ENCODE measurements around the gene CACNB4.
"Not testable (repeated sequence)": the region's sequence is repeated elsewhere in the genome, so short reads cannot be mapped to it uniquely, and the experiment has no call there.

Gene CACNB4

DNA sequence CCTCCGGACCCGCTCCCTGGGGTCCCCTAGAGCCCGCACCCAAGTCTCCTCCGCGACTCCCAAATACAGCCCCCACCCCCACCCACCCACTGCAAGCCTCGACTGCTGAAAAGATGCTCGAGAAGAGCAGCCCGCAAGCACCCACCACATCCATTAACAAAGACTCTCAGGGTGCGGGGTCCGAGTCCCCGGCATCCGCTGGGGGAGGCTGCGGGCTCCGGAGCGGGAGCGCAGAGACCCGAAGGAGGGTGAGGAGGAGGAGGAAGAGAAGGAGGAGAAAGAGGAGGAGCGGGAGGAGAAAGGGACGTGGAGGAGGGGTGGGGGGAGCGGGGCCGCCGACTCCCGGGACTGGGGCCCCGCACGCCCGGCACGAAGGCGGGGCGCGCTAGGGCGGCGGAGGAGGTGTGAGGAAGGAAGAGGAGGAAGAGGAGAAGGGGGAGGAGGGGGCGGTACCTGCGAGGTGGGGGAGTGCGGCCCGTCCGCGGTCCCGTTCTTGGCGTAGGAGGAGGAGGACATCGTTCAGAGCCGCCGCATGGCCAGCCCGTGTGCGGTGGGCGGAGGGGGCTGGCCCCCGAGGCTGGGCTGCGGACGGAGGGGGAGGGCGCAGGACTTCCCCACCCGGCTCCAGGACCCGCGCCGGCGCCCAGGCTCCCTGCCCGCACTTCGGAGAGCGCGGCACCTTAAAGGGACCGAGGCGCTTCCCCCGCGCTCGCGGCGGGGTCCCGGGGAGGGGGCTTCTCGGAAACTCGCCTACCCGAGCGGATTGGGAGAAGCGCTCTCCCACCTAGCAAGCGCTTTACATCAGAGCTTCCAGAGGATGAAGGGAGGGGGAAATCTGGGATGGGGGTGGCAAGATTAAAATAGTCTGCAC, at the start of gene CACNB4:
Gene CACNB4, minus strand, starts transcription at position 549 of the 871 bp plus-strand sequence.
- DNase-seq (ENCODE audit: low read depth) = no peak

DNA sequence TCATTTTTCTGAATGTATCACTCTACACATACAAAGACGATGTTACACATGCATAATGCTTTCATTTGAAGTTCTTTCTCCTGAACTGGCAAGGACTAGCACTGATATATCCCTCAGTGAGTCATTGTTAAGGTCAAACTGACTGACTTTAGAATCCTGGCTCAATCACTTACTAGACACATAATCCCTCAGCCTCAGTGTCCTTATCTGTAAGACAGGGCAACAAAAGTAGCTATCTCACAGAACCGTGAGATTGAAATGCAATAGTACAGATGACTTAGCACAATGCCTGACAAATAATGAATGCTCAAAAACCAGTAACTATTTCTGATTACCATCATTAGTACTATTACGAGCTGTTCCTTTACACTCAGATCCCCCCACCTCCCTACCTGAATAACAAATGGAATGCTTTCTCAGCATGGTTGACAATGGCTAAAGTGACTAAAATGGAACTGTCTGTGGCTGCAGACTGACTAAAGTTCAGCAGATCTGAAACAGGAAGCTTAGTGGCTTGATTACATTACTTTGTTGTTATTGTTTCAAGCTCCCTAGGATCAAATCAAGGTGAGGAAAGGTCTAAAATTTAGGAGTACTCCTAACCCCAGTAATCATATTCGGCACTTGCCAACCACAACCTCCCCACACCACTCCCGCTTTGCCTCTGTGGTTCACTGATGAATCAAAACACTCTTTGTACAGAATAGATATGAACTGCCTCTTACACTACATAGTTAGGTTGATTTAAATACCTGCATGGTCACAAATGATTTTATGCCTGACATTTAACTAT, 35.8 kb upstream of the CACNB4 start:
- no peak for DNase-seq (ENCODE audit: low read depth)

DNA sequence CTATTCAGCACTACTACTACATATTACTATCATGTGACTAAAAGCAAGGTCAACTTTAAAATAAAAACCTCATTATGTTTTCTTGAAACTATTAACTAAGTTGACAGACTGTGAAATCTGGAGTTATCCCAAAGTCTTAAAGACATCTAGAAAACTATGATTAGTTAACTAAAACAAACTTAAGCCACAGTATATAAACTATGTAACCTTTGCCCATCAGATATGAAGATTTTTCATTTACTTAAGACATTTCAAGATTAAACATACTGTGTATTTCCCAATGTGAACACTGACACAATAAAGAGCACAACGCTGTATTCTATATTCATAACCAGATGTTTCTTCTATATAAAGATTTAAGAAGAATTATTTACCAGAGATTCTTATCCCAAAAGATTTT, 33.5 kb upstream of the CACNB4 start:
- DNase-seq (ENCODE audit: low read depth) = no peak

DNA sequence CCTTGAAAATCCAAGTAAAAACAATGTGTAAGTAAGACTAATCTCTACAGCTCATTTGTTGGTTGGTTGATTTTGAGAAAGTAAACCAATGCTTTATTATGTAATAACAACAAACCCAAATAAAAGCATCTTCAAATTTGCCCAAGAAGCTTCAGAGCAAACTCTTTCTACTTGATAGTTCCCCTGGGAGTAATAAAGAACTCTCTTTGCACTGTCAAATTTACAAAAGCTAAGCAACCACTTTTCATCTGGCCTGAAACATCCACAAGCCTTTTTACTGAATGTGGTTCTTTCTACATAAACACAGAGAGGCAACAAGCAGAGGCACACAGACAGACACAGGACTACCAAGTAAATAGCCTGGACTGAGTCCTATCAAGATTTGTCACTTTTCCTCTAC, 28.8 kb upstream of the CACNB4 start:
- no peak for DNase-seq (ENCODE audit: low read depth)

DNA sequence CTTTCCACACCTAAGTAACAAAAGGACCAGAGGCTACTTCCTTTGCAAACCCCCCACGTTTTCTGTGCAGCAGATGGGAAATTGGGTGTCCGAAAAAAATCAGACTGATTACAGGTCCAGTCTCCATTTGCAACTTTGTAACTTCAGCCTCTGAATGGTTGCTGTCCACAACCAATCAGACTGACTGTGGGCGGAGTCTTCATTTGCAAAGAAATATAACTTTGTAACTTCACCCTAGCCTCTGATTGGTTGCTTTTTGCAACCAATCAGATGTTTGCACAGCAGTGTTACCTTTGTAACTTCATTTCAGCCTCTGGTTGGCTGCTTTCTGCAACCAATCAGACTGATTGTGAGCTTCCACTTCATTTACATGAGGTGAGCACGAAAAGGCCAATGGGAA, 27.8 kb upstream of the CACNB4 start:
- no peak for DNase-seq (ENCODE audit: low read depth)

DNA sequence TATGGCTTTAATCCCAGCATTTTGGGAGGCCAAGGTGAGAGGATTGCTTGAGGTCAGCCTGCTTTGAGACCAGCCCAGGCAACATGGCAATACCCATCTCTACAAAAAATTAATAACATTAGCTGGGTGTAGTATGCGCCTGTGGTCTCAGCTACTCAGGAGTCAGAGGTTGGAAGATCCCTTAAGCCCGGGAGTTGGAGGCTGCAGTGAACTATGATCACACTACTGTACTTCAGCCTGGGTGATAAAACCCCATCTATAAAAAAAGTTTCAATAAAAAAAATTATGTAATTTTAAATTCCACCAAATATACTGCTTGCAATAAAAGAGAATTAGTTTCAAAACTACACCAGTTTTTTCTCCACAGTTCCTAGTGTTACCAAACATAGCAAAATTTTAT, 23.3 kb upstream of the CACNB4 start:
- no peak for DNase-seq (ENCODE audit: low read depth)

DNA sequence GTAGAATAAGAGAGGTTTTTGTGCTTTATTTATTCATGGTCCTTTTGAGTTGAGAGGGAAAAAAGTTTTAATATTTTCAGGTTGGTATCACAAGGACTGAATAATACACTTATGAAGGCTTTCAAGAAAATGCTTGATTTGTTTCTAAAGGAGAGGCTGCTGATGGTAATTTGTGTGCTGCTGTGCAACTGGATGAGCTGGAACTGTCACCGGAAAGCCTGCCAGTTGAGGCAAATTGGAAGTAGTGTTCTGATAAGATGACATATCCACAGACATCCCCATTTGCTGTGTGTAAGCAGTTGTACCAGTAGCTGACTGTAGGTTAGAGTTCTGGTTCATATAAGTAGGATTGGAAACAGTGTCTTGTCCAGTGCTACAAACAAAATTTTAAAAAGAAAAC, 21.6 kb upstream of the CACNB4 start:
- no peak for DNase-seq (ENCODE audit: low read depth)

DNA sequence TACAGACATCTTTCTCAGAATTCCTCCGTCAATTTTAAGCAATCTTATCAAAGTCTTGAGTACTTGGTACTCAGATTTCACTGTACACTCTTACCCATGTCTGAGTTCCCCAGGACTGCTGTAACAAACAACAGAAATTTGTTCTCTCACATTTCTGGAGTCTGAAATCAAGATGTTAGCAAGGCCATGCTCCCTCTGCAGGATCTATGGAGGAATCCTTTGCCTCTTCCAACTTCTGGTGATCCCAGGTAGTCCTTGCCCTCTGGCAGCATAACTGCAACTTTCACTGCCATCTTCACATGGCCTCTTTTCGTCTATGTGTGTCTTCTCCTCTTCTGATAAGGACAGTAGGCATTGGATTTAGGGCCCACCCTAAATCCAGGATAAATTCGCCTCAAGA, 17.1 kb upstream of the CACNB4 start:
- no peak for DNase-seq (ENCODE audit: low read depth)

DNA sequence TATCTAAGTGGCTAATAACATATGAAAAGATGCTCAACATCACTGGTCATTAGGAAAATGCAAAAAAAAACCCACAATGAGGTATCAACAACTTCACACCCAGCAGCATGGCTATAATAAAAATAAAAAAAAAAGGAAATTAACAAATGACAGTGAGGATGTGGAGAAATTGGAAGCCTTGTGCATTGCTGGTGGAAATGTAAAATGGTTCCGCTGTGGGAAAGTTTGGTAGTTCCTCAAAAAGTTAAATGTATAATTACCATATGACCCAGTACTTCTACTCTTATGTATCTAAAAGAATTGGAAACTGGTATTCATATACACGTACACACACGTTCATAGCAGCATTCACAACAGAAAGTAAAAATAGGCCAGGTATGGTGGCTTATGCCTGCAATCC, 15.5 kb upstream of the CACNB4 start:
- DNase-seq (ENCODE audit: low read depth) = no peak

DNA sequence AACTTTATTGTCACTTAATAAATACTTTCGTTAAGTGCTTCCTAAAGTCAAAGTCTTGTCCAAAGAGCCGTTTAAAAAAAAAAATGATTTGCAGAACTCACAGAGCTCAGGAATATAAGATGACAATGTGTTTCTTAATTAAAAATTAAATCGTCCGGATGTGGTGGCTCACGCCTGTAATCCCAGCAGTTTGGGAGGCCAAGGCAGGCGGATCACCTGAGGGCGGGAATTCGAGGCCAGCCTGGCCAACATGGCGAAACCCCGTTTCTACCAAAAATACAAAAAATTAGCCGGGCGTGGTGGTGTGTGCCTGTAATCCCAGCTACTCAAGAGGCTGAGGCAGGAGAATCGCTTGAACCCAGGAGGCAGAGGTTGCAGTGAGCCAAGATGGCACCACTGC, 8.3 kb upstream of the CACNB4 start:
- not testable (repeated sequence) for DNase-seq (ENCODE audit: low read depth)

DNA sequence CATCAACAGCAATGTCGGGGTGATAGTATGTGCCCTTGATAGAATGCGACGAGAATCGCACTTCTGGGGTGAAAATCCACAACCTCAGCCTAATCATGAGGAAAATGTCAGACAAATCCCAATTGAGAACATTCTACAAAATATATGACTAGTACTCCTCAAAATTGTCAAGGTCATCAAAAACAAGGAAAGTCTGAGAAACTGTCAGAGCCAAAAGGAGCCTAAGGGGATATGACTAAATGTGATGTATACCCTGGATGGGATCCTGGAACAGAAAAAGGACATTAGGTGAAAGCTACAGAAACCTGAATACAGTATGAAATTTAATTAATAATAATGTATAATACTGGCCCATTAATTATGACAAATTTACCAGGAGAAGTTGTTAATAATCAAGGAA, 7.6 kb upstream of the CACNB4 start:
- DNase-seq (ENCODE audit: low read depth) = no peak

DNA sequence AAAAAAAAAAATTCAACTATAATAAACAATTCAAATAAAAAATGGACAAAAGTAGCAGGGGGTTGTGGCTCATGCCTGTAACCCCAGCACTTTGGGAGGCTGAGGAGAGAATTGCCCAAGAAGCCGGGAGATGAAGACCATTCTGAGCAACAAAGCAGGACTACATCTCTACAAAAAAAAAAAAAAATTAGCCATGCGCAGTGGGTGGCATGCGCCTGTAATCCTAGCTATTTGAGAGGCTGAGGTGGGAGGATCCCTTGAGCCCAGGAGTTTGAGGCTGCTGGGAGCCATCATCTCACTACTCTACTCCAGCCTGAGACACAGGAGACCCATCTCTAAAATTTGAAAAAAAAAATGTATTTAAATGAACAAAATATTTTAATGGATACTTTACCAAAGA, 4.4 kb upstream of the CACNB4 start:
- no peak for DNase-seq (ENCODE audit: low read depth)

DNA sequence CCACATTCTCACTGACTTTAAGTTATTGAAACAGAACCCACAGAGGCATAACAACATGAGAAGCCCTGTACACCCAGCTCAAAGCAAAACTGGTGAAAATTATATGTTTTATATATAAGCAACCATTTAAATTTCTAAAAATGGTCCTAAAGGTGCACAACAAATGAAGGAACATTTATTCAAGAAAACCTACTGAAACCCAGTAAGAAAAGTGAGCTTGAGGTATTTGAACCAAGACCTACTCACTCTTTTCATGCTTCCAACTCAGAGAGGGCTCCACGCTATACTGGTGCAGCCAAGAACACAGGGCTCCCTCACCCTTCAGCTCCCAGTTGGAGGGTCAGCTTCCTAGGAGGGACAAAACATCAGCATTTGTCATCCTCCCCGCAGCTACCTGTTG, 2.1 kb upstream of the CACNB4 start:
- DNase-seq (ENCODE audit: low read depth) = no peak

DNA sequence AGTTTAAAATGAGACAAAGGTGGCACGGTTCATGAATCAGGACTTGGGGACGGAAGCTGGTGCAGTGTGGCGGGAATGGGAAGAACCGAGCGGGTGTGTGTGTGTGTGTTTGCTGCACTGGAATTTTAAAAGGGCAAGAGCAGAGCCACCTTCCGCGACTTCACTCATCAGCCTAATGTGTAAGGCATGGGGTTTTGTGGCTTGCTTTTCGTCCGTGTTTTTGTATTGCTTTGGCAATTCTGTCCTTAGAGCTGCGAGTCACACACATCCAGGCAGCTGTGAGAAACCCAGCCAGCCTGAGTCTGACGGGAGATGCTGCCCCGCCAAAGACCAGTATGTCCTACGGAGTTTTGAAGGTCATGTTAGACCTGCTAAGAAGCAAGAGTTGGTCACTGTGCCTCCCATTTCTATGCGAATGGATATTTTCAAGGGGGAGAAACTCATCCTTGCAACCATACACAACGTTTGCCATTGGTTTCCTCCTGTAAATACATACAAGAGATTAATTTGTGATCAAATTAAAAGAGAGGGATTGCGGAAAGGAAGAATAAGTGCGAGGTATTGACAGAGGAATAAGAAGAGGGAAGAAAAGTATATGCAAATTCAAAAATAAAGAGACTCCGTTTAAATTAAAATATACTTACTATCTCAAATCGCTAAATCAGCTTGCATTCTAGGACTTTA, 665 bp upstream of the CACNB4 start:
- DNase-seq (ENCODE audit: low read depth) = no peak

DNA sequence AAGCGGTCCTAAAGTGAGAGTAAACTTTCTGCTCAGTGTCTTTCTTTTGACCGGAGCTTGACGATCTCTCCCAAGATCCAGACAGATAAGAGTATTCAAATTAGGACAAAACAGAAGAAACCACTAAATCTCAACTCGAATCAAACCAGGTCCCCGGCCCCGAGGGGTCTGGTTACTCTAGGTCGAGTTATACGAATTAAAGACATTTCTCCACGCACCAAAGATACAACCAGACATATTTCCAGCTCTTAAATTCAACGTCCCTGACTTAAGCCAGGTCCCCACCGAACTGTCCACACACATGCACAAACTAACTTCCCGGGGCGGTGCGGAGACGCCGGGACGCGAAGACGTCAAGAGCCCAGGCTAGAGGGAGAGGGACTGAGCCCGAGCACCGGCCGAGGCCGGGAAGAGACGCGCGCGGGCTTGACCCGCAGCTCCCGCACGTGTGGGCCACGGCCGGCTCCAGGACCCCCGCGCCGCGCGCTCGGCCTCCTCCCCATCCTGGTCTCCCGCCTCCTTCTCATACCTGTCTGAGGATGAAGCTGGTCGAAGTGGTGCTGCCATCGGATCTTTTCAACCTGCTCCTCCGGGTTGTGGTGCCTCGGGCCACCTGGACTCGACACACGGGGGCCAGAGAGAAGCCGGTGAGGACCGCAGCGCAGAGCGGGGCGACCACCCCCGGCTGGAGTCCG, 896 bp downstream of the CACNB4 start:
- no peak for DNase-seq (ENCODE audit: low read depth)

DNA sequence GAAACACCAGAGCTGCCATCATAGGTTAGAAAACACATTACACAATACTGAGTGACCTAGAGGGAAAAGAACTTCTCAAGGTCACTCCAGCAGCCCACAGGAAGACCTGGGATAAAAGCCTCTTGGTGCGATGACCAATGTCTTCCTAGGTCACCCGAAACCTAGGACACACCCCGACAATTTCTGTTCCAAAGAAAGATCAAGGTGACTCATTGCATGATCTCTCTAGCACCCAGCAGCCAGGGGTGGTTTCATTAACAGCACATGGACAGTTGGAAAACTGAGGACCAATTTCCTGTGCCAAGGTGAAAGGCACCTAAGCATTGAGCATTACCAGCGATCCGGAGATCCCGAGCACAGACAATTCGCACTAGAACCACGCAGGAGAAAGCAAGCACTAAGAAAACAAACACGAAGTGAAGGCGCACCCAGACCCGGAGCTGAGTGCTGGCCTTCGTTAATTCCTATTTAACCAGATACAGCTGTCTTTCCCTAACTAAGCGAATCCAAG, 1.5 kb downstream of the CACNB4 start:
- DNase-seq (ENCODE audit: low read depth) = no peak

DNA sequence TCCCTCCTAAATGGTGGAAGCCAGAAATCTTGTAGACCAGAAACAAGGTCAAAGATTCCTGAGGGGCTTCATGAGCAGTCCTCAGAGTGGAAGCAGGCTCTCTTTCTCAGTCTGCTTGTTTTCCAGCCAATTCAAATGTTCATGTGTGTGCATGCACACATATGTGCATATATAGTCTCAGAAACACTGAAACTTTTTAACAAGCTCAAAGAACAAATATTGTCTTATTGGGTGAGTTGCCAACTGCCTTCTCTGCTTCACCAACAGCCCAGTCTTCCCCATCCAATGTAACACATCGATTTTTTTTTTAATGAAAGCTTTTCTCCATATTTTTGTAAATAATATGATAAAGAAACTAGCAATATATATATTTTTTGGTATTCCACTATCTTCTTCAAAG, 3.7 kb downstream of the CACNB4 start:
- DNase-seq (ENCODE audit: low read depth) = no peak

DNA sequence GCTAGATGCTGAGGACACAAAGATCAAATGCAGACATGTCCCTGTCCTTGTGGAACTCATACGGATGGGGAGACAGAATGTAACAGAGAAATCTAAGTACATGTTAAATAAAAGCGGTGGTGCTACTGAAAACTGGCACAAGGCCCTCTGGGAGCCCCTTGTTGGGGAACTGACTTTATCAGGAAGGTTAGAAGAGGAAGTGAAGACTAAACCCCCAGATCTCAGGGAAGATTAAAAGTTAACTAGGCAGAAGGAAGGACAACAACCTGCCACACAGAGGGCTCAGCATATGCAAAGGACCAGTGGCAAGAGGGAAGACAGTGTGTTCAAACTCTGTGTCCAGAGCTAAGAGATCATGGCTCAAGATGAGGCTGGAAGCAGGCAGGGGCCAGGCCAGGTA, 4.8 kb downstream of the CACNB4 start:
- no peak for DNase-seq (ENCODE audit: low read depth)

DNA sequence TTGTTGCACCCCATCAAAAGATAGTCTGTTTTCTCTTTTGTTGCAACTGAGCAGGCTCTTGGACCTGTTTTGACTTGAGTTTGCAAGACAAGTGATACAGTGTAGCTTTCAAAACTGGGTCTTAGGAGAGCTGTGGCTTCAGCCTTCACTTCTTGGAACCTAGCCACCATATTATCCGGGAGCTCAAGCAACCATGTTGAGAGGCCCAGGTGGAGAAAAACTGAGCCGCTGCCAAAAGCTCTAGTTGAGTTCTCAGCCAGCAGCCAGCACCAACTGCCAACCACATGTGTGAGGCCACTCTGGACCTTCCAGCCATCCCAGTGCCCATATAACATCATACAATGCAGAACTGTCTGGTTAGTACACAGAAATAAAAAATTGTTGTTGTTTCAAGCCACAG, 5.4 kb downstream of the CACNB4 start:
- no peak for DNase-seq (ENCODE audit: low read depth)

DNA sequence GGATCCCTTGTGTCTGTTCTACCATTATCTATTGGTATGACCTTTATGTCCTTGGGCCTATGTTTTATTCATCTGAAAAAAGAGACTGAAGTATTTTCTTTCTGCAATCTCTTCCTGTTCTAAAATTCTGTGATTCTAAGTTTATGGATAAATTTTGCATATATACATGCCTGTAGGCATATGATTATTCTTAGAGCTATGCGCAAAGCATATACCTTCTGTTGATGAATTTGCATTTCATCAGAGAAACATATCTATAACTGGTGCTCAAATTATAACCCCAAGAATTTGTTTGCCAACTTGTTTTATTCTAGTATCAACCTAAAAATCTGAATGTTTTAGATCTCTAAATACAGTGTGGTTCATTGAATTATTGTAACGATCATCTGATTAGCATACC, 6.7 kb downstream of the CACNB4 start:
- DNase-seq (ENCODE audit: low read depth) = no peak

DNA sequence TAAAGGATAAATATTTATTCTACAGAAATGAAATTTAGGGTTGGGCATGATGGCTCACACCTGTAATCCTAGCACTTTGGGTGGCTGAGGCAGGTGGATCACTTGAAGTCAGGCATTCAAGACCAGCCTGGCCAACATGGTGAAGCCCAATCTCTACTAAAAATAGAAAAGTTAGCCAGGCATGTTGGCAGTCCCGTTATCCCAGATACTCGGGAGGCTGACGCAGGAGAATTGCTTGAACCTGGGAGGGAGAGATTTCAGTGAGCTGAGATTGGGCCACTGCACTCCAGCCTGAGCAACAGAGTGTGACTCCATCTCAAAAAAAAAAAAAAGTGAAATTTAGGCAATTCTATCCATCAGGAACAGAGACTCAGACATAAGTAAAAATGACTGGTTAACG, 8.1 kb downstream of the CACNB4 start:
- not testable (repeated sequence) for DNase-seq (ENCODE audit: low read depth)

DNA sequence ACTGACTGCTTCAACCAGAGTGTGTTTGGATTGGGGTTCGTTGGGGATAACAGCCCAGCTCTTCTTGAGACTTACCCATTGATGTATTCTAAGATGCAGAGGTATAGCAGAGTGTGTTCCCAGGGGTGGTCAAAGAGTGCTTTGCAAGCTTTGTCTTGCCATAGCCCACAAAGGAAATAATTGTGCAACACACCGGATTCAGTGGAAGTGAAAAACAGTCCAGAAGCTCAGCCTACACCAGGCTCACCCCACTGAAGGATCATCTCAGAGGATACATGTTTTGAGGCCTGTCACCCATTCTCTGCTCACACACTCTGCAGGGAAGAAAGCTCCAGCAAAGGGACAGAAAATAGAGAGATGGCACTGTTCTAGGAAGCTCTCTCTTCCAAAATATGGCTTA, 9.6 kb downstream of the CACNB4 start:
- no peak for DNase-seq (ENCODE audit: low read depth)

Measured in HS-5 (cell line).